GM19240 (cell line): ENCODE results near the gene COL11A2.
"Not testable (repeated sequence)": the region's sequence is repeated elsewhere in the genome, so short reads cannot be mapped to it uniquely, and the experiment has no call there.

Experiments used
- DNase-seq: peaks from one replicate; pipeline ENCODE4 v3.0.0; 2011; ENCODE audit warnings: low spot score; ENCODE audit not compliant: insufficient read length

COL11A2 gene

GRCh38 chr6:33192105-33192646, at the start of gene COL11A2:
TSS of gene COL11A2 (minus strand) at chr6:33192467. CDS start at chr6:33192240, 227 bp downstream.
- no peak for DNase-seq

GRCh38 chr6:33241968-33242367, 49.7 kb upstream of the COL11A2 start:
- DNase-seq = no peak

- DNase-seq = no peak
Observed at GRCh38 chr6:33237741-33238140, 45.5 kb upstream of the COL11A2 start.

GRCh38 chr6:33236852-33237251, 44.6 kb upstream of the COL11A2 start:
- DNase-seq = no peak

- DNase-seq = no peak
Observed at GRCh38 chr6:33236328-33236727, 44.1 kb upstream of the COL11A2 start.

GRCh38 chr6:33235221-33235634, 43.0 kb upstream of the COL11A2 start:
- no peak for DNase-seq

GRCh38 chr6:33226503-33227120, 34.3 kb upstream of the COL11A2 start:
- DNase-seq = not testable (repeated sequence)

GRCh38 chr6:33217681-33218080, 25.4 kb upstream of the COL11A2 start:
- no peak for DNase-seq

GRCh38 chr6:33217246-33217645, 25.0 kb upstream of the COL11A2 start:
- no peak for DNase-seq

GRCh38 chr6:33216117-33216649, 23.9 kb upstream of the COL11A2 start:
- no peak for DNase-seq

GRCh38 chr6:33215271-33216116, 23.2 kb upstream of the COL11A2 start:
- DNase-seq = no peak

GRCh38 chr6:33213989-33214335, 21.7 kb upstream of the COL11A2 start:
- no peak for DNase-seq

- no peak for DNase-seq
Observed at GRCh38 chr6:33213166-33213988, 21.1 kb upstream of the COL11A2 start.

- DNase-seq = no peak
Observed at GRCh38 chr6:33212857-33213165, 20.5 kb upstream of the COL11A2 start.

GRCh38 chr6:33211666-33212422, 19.6 kb upstream of the COL11A2 start:
- DNase-seq = no peak

- no peak for DNase-seq
Observed at GRCh38 chr6:33211136-33211535, 18.9 kb upstream of the COL11A2 start.

- DNase-seq = no peak
Observed at GRCh38 chr6:33209856-33210255, 17.6 kb upstream of the COL11A2 start.

- peak; percentile 79 for DNase-seq
Observed at GRCh38 chr6:33208091-33208967, 16.1 kb upstream of the COL11A2 start, which contains the start of gene RING1. TSS of gene RING1 (plus strand) at chr6:33208500. CDS start at chr6:33208823, 323 bp downstream.

GRCh38 chr6:33207552-33208090, 15.4 kb upstream of the COL11A2 start:
- DNase-seq = no peak
